ENCODE results near the gene SDR9C7. TPM values are rescaled to one million over a fixed set of nuclear protein-coding genes. Genes with fewer than 3 reads are reported as not detected.
"Not testable (repeated sequence)": the region's sequence is repeated elsewhere in the genome, so short reads cannot be mapped to it uniquely, and the experiment has no call there.

Gene SDR9C7
- total RNA-seq, 1 donor from 2014 or later: not detected

DNA sequence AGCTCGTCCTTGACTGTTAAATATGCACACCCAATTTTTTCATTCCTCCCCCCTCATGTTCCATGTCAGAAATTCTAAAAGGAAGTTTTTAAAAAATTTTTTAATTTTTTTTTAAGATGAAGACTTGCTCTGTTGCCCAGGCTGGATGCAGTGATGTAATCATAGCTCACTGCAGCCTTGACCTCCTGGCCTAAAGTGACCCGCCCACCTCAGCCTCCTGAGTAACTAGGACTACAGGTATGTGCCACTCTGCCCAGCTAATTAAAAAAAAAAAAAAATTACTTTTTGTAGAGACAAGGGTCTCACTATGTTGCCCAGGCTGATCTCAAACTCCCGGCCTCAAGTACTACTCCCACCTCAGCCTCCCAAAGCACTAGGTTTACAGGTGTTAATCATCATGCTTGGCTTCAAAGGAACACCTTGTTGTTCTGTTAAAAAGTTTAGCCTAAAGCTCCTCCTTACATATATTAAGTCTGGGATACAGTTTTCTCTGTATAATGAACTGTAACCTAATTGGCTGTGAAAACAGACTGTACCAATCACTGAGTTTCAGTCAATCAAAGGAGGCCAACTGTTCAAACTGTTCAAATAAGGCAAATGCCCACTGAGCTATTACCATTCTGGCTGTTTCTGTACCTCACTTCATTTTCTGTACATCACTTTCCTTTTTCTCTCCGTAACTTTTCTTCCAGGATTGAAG, 17.8 kb downstream of the SDR9C7 start:
- Mint-ChIP-seq H3K27ac (no peak overlapping the region), H3K4me1 (ENCODE audit: low read depth) (no peaks in the 10 kb centered on the region), H3K36me3 (ENCODE audit: insufficient read depth) (no peaks in the 10 kb centered on the region), H3K9me3 (ENCODE audit: low read depth) (peaks cover 2% of the 10 kb centered on the region), H3K4me3 (ENCODE audit: low read depth) (no peak overlapping the region), H3K27me3 (peaks cover 12% of the 10 kb centered on the region)
- DNase-seq (ENCODE audit: low spot score, unreplicated experiment): no peak
- TF ChIP-seq, protein P1, sequence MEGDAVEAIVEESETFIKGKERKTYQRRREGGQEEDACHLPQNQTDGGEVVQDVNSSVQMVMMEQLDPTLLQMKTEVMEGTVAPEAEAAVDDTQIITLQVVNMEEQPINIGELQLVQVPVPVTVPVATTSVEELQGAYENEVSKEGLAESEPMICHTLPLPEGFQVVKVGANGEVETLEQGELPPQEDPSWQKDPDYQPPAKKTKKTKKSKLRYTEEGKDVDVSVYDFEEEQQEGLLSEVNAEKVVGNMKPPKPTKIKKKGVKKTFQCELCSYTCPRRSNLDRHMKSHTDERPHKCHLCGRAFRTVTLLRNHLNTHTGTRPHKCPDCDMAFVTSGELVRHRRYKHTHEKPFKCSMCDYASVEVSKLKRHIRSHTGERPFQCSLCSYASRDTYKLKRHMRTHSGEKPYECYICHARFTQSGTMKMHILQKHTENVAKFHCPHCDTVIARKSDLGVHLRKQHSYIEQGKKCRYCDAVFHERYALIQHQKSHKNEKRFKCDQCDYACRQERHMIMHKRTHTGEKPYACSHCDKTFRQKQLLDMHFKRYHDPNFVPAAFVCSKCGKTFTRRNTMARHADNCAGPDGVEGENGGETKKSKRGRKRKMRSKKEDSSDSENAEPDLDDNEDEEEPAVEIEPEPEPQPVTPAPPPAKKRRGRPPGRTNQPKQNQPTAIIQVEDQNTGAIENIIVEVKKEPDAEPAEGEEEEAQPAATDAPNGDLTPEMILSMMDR (IDR thresholded peaks at IDR 0.05; ENCODE audit: unreplicated experiment): no peak

DNA sequence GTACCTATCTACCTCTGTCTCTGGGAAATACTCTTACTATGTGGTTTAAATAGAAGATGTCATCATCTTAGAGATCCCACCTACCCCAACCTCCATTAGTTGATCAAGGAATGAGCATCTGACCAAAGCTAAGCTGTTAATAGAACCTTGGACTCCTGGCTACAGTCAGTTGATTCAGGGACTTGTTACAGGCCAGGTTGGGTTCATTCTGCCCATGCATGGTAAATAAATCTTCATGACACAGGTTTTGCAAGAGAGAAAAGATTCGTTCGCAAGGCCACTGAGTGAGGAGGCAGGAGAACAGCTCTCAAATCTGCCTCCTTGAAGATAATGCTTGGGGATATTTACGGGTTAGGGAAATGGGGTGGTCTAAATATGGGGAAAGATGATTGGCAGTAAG, 19.5 kb downstream of the SDR9C7 start:
- Mint-ChIP-seq H3K4me1 (ENCODE audit: low read depth) (no peaks in the 10 kb centered on the region), H3K27ac (no peak overlapping the region), H3K4me3 (ENCODE audit: low read depth) (no peak overlapping the region), H3K27me3 (peaks cover 12% of the 10 kb centered on the region), H3K9me3 (ENCODE audit: low read depth) (peaks cover 7% of the 10 kb centered on the region), H3K36me3 (ENCODE audit: insufficient read depth) (peaks cover 1% of the 10 kb centered on the region)
- no peak for DNase-seq (ENCODE audit: low spot score, unreplicated experiment)
- TF ChIP-seq, protein P1 (IDR thresholded peaks at IDR 0.05; ENCODE audit: unreplicated experiment): no peak

DNA sequence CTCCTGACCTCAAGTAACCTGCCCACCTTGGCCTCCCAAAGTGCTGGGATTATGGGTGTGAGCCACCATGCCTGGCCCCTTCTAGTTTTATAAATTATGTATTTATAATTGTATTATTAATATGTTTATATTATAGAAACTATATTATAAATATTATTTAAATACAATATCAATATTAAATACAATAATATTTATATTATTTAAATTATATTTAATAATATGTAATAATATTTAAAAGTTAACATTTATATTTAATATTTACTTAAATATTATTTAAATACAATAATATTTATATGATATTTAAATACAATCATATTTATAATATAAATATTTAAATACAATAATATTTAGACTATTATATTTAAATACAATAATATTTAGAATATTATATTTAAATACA, 20.0 kb downstream of the SDR9C7 start:
- peaks cover 12% of the 10 kb centered on the region for H3K27me3 Mint-ChIP-seq
- H3K27ac Mint-ChIP-seq: no peak overlapping the region

DNA sequence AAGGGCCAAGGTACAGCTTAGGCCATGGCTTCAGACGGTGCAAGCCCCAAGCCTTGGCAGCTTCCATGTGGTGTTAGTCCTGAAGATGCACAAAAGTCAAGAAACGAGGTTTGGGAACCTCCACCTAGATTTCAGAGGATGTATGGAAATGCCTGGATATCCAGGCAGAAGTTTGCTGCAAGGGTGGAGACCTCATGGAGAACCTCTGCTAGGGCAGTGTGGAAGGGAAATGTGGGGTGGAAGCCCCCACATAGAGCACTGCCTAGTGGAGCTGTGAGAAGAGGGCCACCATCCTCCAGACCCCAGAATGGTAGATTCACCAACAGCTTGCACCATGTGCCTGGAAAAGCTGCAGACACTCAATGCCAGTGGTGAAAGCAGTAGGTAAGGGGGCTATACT, 24.8 kb downstream of the SDR9C7 start:
- H3K9me3 Mint-ChIP-seq (ENCODE audit: low read depth): peaks cover 18% of the 10 kb centered on the region
- not testable (repeated sequence) for H3K4me1 Mint-ChIP-seq (ENCODE audit: low read depth); H3K4me3 Mint-ChIP-seq (ENCODE audit: low read depth); DNase-seq (ENCODE audit: low spot score, unreplicated experiment); H3K27ac Mint-ChIP-seq; H3K36me3 Mint-ChIP-seq (ENCODE audit: insufficient read depth); H3K27me3 Mint-ChIP-seq

More for the DNA sequence above, 20.0 kb downstream of the SDR9C7 start:
- Mint-ChIP-seq H3K36me3 (ENCODE audit: insufficient read depth) (peaks cover 1% of the 10 kb centered on the region), H3K4me1 (ENCODE audit: low read depth) (no peaks in the 10 kb centered on the region), H3K4me3 (ENCODE audit: low read depth) (no peak overlapping the region), H3K9me3 (ENCODE audit: low read depth) (peaks cover 9% of the 10 kb centered on the region)
- DNase-seq (ENCODE audit: low spot score, unreplicated experiment): no peak
- TF ChIP-seq, protein P1 (IDR thresholded peaks at IDR 0.05; ENCODE audit: unreplicated experiment): no peak

DNA sequence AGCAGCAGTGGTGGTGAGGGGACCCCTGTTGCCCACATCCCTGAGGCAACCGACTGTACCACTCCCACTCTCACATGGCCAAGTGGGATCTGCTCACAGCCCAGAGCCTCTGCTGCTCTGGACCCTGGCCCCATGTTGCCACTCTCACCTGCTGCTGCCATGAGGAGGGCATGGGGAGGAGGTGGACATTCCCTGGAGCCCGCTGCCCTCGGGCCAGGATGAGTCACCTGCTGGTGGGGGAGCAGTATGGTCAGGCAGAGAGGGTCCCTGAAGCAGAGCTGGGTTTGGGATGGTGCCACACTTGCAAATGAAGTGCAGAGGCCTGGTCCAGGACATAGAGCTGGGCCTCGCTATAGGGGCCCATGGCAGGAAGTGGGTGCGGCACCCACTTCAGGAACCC, 26.1 kb downstream of the SDR9C7 start:
- Mint-ChIP-seq H3K36me3 (ENCODE audit: insufficient read depth) (peaks cover 1% of the 10 kb centered on the region), H3K9me3 (ENCODE audit: low read depth) (peaks cover 22% of the 10 kb centered on the region)

More for the DNA sequence above, 26.1 kb downstream of the SDR9C7 start:
- no peak overlapping the region for H3K4me3 Mint-ChIP-seq (ENCODE audit: low read depth)
- TF ChIP-seq, protein P1 (IDR thresholded peaks at IDR 0.05; ENCODE audit: unreplicated experiment): no peak
- no peak for DNase-seq (ENCODE audit: low spot score, unreplicated experiment)
- H3K27me3 Mint-ChIP-seq: peaks cover 2% of the 10 kb centered on the region
- H3K4me1 Mint-ChIP-seq (ENCODE audit: low read depth): no peaks in the 10 kb centered on the region
- no peak overlapping the region for H3K27ac Mint-ChIP-seq
